Measurements from ENCODE around the gene LHFPL6. TPM values are rescaled to one million over a fixed set of nuclear protein-coding genes. Genes with fewer than 3 reads are reported as not detected.

Gene LHFPL6
- total and polyA plus RNA-seq, 10 of the 15 experiments (the other 5 are each of a cell fraction or from before 2014, with no cell fraction given): 0.11 to 4.6 (median 0.41) TPM

DNA sequence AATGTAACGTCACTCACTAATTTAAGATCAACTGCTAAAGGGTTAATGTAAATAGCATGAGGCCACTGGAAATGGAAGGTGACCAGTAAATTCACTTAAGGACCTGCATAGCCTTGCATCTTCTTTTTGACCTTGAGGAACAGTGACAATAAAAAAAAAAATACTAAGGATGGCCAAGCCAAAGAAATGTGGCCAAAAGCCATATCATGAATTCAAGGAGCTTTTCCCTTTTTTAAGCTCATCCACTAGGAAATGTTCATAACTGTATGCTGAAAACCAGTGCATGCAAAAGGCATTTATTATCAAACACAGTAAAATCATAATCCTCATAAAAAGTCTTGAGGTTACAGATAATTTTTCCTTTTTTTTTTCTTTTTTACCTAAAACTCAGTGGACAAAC is 77.5 kb downstream of the LHFPL6 start:
- 38% methylated on average over 1 of the region's 1 CpG for WGBS (ENCODE audit: insufficient coverage, insufficient replicate concordance, low lambda C conversion rate, missing lambda C conversion rate)
- TF ChIP-seq SMARCA5 (IDR thresholded peaks at IDR 0.05) (no peak), BRCA1 (IDR thresholded peaks at IDR 0.05; ENCODE audit: low read depth, low read length) (no peak), ZNF274 (IDR thresholded peaks at IDR 0.05; ENCODE audit: insufficient read depth, insufficient read length) (no peak)
- ATAC-seq: no peak
- no peaks in the 10 kb centered on the region for H3K79me2 ChIP-seq (ENCODE audit: control insufficient read depth, insufficient read depth, low read length)
- RAD21 ChIA-PET (ENCODE audit: unreplicated experiment): no interaction called here
- POLR2A ChIA-PET: no interaction called here
- in situ Hi-C loops (cut with MboI): no loop called here
- no TSS peak for BruUV-seq (replicated peaks)
- no peak overlapping the region for H3K9ac ChIP-seq (ENCODE audit: control insufficient read depth, insufficient read depth, low read length)
- H3K36me3 ChIP-seq (ENCODE audit: control insufficient read depth in 2 of 2, insufficient read depth in 2 of 2, low read length in 1 of 2): no peaks in the 10 kb centered on the region
- no peaks in the 10 kb centered on the region for H4K20me1 ChIP-seq (ENCODE audit: control insufficient read depth, insufficient read depth)
- no peak overlapping the region for H3K4me3 ChIP-seq
- CTCF ChIA-PET: interaction anchor here (0.7 to 0.9 kb wide), 2 partner anchors 87 to 133 kb away, joined by 3 to 4 read pairs; no protein-coding TSS in a partner anchor
- H3K4me2 ChIP-seq (ENCODE audit: control insufficient read depth, insufficient read depth): no peak overlapping the region
- FAIRE-seq: no peak
- intact Hi-C loops (cut with micrococcal nuclease; ENCODE audit: unreplicated experiment): no loop called here
- H3K4me1 ChIP-seq (ENCODE audit: control insufficient read depth, insufficient read depth, low read length): no peaks in the 10 kb centered on the region
- SMC1A ChIA-PET (ENCODE audit: uncharacterized antibody, unreplicated experiment): no interaction called here
- no peaks in the 10 kb centered on the region for H3K27me3 ChIP-seq (replicated peaks in 1 of 2; ENCODE audit: control insufficient read depth in 2 of 2, insufficient read depth in 2 of 2, low read length in 1 of 2)
- no peak overlapping the region for H3K27ac ChIP-seq (ENCODE audit: control insufficient read depth, insufficient read depth)
- no peaks in the 10 kb centered on the region for H3K9me3 ChIP-seq (replicated peaks; ENCODE audit: control insufficient read depth, insufficient read depth, low read length)
- no peak overlapping the region for H2AFZ ChIP-seq (ENCODE audit: control insufficient read depth, low read depth, low read length)
- DNase-seq (ENCODE audit: low read depth, low spot score): no peak

DNA sequence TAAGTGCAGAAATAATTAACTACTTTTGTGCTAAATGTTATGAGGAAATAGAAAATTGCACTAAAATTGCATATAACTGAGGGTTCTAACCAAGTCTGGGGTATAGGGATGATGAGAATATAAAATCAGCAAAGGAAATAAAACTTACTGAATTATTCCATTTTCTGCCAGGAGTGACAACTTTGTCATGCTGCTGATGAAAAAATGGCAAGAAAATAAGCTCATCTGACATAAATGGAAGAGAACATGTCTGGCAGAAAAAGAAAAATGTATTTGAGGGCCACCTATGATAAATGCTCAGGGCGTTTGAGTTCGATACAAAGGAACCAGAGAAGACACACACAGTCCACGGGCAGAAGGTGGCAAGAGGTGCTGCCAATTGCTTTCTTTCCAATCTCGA is 78.2 kb downstream of the LHFPL6 start:
- Histone ChIP-seq H4K20me1 (ENCODE audit: control insufficient read depth, insufficient read depth) (no peaks in the 10 kb centered on the region), H3K79me2 (ENCODE audit: control insufficient read depth, insufficient read depth, low read length) (no peaks in the 10 kb centered on the region), H3K27ac (ENCODE audit: control insufficient read depth, insufficient read depth) (no peak overlapping the region), H3K9me3 (replicated peaks; ENCODE audit: control insufficient read depth, insufficient read depth, low read length) (no peaks in the 10 kb centered on the region), H3K36me3 (ENCODE audit: control insufficient read depth in 2 of 2, insufficient read depth in 2 of 2, low read length in 1 of 2) (no peaks in the 10 kb centered on the region), H3K9ac (ENCODE audit: control insufficient read depth, insufficient read depth, low read length) (no peak overlapping the region), H3K4me1 (ENCODE audit: control insufficient read depth, insufficient read depth, low read length) (no peaks in the 10 kb centered on the region), H3K4me3 (no peak overlapping the region), H3K27me3 (replicated peaks in 1 of 2; ENCODE audit: control insufficient read depth in 2 of 2, insufficient read depth in 2 of 2, low read length in 1 of 2) (no peaks in the 10 kb centered on the region), H2AFZ (ENCODE audit: control insufficient read depth, low read depth, low read length) (no peak overlapping the region), H3K4me2 (ENCODE audit: control insufficient read depth, insufficient read depth) (no peak overlapping the region)
- 17% methylated on average over 4 of the region's 4 CpGs for WGBS (ENCODE audit: insufficient coverage, insufficient replicate concordance, low lambda C conversion rate, missing lambda C conversion rate)
- TF ChIP-seq ATF3 (IDR thresholded peaks at IDR 0.05; ENCODE audit: borderline replicate concordance, extremely low read depth, low read depth, low read length) (no peak), TCF3 (IDR thresholded peaks at IDR 0.05; ENCODE audit: borderline replicate concordance, insufficient read depth, low read depth, low read length) (no peak), YY1 (IDR thresholded peaks at IDR 0.05; ENCODE audit: low read depth, low read length) (no peak), CBX5 (IDR thresholded peaks at IDR 0.05; ENCODE audit: low read depth) (no peak), TARDBP (IDR thresholded peaks at IDR 0.05; ENCODE audit: borderline replicate concordance) (no peak), POU2F2 (IDR thresholded peaks at IDR 0.05; ENCODE audit: borderline replicate concordance, low read depth, low read length) (no peak), MXI1 (IDR thresholded peaks at IDR 0.05; ENCODE audit: low read depth, low read length) (no peak), NR2F1 (conservative IDR thresholded peaks at IDR 0.05) (no peak), ATF7 (IDR thresholded peaks at IDR 0.05; ENCODE audit: low read depth) (no peak), JUND (IDR thresholded peaks at IDR 0.05; ENCODE audit: low read depth, low read length) (no peak), EP300 (IDR thresholded peaks at IDR 0.05; ENCODE audit: borderline replicate concordance in 1 of 2, control insufficient read depth in 1 of 2, low read depth in 2 of 2, low read length in 2 of 2) (no peak)
- TF ChIP-seq, protein P1, sequence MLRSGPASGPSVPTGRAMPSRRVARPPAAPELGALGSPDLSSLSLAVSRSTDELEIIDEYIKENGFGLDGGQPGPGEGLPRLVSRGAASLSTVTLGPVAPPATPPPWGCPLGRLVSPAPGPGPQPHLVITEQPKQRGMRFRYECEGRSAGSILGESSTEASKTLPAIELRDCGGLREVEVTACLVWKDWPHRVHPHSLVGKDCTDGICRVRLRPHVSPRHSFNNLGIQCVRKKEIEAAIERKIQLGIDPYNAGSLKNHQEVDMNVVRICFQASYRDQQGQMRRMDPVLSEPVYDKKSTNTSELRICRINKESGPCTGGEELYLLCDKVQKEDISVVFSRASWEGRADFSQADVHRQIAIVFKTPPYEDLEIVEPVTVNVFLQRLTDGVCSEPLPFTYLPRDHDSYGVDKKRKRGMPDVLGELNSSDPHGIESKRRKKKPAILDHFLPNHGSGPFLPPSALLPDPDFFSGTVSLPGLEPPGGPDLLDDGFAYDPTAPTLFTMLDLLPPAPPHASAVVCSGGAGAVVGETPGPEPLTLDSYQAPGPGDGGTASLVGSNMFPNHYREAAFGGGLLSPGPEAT (IDR thresholded peaks at IDR 0.05; ENCODE audit: low read depth): no peak
- RAD21 ChIA-PET (ENCODE audit: unreplicated experiment): no interaction called here
- intact Hi-C loops (cut with micrococcal nuclease; ENCODE audit: unreplicated experiment) (no loop called here), in situ Hi-C loops (cut with MboI) (no loop called here)
- ATAC-seq (no peak), FAIRE-seq (no peak), DNase-seq (ENCODE audit: low read depth, low spot score) (no peak)
- CTCF ChIA-PET: no interaction called here
- POLR2A ChIA-PET: no interaction called here
- no TSS peak for BruUV-seq (replicated peaks)
- SMC1A ChIA-PET (ENCODE audit: uncharacterized antibody, unreplicated experiment): interaction anchor here (0.7 kb wide), 1 partner anchor 44 kb away, joined by 3 read pairs; no protein-coding TSS in a partner anchor
